Measurements from ENCODE around the gene PIMREG. TPM values are rescaled to one million over a fixed set of nuclear protein-coding genes. Genes with fewer than 3 reads are reported as not detected.

The PIMREG gene
- total RNA-seq, 1 experiment from 2014 or later, result 91.4 TPM

GRCh38 chr17:6437956-6438355 lies 6.3 kb upstream of the PIMREG start:
- DNase-seq (ENCODE audit: low read depth), result no peak

DNA sequence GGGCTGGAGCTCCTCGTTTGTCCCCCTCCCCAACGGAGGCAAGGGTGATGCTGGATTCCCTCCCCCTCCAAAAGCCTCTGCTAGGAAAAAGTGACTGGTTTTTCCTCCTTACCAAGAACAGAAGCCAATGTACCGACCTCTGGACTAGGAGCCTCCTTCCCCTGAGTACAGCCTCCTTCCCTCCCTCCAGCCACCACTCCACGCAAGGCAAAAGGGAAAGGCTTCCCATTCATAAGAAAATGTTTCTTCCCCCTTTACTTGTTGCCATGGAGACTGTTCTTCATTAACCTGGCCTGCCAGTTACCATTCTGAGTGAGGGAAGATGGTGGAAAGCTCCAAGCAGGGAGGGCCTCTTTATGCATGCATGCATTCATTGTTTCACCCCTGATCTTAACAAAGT lies 4.3 kb upstream of the PIMREG start:
- no peak for DNase-seq (ENCODE audit: low read depth)

DNA sequence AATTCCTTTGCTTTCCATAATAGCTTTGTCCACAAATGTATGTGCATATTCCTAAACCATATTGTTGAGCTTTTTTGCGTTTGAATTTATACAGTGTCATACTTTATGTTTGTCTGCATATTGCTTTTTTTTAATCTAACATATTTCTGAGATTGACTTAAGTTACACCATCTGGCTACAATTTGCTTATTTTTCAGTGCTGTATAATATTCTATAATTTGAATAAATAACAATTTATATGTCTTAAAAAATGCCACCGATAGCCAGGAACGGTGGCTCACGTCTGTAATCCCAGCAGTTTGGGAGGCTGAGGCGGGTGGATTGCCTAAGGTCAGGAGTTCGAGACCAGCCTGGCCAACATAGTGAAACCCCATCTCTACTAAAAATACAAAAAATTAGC lies 1.5 kb upstream of the PIMREG start:
- no peak for DNase-seq (ENCODE audit: low read depth)

DNA sequence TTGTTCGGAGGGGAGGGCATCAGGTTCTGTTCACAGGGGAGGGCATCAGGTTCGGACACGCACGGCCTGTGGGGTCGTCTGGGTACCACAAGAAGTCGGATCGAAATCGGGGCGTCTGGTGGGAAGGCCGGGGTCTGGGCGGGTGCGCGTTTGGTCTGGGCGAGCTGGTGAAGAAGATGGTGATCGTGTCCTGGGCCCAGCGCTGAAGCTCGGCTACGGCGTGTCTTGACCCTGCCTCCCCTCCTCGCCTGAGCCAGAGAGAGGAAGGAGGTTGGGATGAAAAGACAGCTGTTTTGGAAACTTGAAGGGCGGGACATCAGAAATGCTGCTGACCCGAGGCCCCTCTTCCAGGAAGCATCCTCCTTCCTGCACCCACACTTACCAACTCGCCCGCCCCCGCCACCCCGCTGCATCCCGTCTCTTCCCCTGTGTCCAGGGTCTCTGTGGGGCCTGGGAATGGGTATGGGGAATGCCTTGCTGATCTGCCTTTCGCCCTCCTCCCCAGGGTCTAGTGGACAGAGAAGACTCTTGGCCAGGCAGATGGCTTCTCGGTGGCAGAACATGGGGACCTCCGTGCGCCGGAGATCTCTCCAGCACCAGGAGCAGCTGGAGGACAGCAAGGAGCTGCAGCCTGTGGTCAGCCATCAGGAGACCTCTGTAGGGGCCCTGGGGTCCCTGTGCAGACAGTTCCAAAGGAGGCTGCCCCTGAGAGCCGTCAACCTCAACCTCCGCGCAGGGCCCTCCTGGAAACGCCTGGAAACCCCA lies 498 bp downstream of the PIMREG start:
- peak; percentile 18 for DNase-seq (ENCODE audit: low read depth)

DNA sequence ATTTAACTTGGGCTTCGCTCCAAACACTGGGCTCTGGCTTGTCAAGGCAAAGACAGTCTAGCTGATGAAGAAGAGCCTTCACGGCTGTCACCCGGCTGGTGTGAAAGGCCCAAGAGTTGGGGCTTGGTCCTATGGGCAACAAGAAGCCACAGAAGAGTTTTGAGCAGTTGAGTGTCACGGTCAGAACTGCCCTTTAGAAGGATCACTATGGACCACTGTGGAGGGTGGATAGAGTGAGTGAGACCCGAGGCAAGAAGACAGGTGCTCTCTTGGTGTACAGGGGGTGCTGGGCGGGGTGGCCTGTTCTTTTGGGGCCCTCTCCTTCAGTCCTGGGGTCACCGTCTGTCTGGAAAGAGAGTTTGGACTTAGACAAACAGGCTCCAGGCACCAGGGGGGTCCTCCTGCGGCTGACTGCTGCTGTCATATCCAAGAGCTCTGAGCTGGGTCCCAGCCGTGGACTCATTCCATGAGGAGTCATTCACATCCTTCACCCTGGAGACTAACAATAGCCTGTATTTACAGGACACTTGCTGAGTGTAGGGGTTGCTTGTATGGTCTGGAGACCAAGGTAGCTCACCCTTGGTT lies 2.4 kb downstream of the PIMREG start:
- no peak for DNase-seq (ENCODE audit: low read depth)

- DNase-seq (ENCODE audit: low read depth), result no peak
These were observed 4.2 kb downstream of the PIMREG start for GRCh38 chr17:6448473-6448872.

DNA sequence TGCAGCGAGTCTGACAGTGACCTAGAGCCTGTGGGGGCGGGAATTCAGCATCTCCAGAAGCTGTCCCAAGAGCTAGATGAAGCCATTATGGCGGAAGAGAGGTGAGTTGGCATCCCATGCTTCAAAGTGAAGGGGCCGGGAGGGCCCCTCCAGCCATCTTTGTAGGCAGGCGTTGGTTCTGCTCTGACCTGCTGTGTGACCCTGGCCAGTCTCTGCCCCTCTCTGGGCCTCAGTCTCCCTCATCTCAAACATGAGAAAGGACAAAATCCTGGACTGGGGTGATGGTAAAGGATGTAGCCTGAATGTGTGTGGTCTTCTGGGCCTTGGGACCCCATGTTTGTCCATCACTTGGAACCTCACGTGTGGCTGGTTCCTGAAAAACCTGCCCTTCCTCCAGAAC lies 5.1 kb downstream of the PIMREG start:
- DNase-seq (ENCODE audit: low read depth), result no peak

- DNase-seq (ENCODE audit: low read depth), result no peak
These were observed 6.9 kb downstream of the PIMREG start for GRCh38 chr17:6450926-6451832.

GRCh38 chr17:6452471-6453266 lies 8.4 kb downstream of the PIMREG start:
- no peak for DNase-seq (ENCODE audit: low read depth)

GRCh38 chr17:6453279-6454024 lies 9.2 kb downstream of the PIMREG start:
- no peak for DNase-seq (ENCODE audit: low read depth)

GRCh38 chr17:6454495-6455320 lies 10.5 kb downstream of the PIMREG start:
- DNase-seq (ENCODE audit: low read depth), result no peak

DNA sequence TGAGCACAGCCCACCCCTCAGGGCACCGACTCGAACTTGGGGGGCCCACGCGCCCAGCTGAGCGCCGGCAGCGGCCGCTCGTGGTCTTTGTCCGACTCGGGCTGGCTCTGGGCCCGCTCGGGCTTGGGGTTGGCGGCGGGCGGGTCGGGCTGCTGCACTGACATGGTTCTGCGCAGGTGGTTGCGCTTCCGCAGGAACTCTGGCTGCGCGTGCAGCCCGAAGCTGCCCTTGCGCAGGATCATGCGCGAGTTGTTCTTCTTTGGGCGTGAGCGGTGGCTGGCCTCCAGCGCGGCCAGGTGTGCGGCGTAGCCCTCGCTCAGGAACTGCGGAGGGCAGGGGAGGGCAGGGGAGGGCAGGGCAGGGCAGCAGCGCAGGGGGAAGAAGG lies 11.1 kb downstream of the PIMREG start:
- no peak for DNase-seq (ENCODE audit: low read depth)

GRCh38 chr17:6456321-6456720 lies 12.1 kb downstream of the PIMREG start:
- DNase-seq (ENCODE audit: low read depth), result no peak

- DNase-seq (ENCODE audit: low read depth), result peak; percentile 64
These were observed 12.8 kb downstream of the PIMREG start for GRCh38 chr17:6456914-6457687.

DNA sequence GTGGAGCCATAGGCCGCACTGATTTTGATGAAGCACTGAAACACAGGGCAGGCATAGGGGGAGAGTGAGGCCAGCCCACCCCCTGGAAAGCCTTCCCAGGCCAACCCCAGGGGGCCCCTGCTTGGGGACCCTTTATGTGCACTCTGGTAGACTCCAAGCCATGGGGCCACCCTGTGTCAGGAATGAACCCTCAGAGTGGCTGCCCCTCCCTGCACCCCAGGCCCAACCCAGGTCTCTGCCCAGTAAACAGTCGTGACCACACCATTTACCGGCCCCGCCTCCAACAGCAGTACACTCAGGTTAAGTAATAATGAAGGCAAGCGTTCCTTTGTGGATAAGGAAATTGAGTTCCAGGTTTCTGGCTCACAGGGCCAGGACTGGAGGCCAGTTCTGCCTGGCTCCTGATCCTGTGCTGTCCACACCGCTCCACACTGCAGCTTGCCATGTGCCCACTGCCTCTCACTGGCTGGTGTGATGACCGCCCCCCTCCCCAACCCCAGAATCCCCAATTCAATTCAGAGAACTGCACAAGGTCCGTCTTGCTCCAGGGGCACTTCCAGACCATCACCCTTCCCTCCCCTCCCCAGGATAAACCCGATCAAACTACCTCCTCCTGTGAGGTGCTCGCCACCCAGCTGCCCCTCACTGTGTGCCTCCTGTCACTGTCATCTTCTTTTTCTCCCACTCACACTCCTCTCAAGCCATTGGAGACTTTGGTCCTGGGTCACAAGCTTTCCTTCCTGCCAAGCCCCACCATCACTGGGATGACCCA lies 13.6 kb downstream of the PIMREG start:
- DNase-seq (ENCODE audit: low read depth), result no peak

GRCh38 chr17:6458460-6458950 lies 14.2 kb downstream of the PIMREG start:
- no peak for DNase-seq (ENCODE audit: low read depth)

DNA sequence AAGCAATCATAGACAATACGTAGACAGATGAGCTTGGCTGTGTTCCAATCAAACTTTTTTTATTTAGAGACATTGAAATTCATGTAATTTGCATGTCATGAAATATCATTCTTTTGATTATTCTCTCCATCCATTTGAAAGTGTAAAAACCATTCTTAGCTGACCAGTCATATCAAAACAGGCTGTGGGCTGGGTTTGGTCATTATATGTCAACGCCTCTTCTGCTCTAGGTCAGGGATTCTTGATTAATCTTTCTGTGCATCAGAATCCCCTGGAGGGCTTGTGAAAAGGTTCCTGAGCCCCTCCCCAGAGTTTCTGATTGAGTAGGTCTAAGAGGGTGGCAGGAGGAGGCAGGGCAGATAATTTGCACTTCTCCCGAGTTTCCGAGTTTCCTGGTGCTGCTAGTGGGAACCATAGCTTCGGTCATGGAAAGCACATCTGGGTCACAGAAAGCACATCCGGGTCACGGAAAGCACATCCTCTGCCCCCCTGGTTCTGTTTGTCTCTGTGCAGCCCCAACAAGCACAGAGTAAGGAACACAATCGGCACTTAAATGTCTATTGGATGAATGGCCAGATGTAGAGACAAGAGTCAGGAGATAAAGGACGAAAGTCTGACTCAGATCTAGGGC lies 16.4 kb downstream of the PIMREG start:
- DNase-seq (ENCODE audit: low read depth), result no peak

DNA sequence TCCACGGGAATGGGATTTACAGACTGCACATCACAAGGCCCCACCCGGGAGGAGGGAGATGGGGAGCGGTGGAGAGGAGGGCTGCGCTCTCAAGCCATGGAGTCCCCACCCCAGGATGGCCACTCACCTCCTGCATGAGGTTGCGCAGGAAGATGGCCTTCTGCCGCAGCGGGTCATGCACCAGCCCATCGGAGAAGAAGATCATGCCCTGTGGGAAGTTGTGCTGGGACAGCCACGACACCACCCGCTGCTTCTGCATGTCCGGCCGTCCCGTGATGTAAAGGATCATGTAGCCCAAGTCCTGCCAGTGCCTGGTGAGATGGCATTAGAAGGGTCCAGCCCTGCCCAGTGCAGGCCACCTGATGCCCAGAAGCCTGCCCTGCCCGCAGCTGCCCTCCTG lies 17.0 kb downstream of the PIMREG start:
- DNase-seq (ENCODE audit: low read depth), result no peak

All from LHCN-M2 (cell line).